GM19351 (cell line): Measurements from ENCODE around the gene KLHL3.

ENCODE experiments used
- ATAC-seq: cut with Tn5 transposase; IDR thresholded peaks from one replicate; pipeline ENCODE4 v1.9.1; 2021; ENCODE audit warnings: mild to moderate bottlenecking, moderate library complexity; ENCODE audit not compliant: unreplicated experiment

KLHL3 gene

DNA sequence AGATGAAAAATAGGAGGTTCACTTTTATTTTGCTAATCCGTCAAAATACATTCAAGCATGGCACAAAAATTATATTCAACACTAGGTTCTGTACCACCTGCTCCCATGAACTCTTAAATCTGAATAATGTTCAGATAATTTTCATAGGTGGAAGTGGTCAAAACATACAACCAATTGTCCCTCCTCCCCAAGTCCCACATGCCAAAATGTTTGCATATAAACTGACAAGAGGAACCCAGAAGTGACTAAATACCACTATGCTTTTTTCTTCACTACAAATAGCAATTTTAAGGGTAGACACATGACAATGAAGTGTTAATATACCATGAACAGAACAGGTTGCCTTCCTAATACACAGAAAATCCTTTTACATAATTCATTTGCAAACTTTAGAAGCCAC lies 14.5 kb upstream of the KLHL3 start:
- ATAC-seq, result no peak

- no peak for ATAC-seq
Measured at GRCh38 chr5:137747848-137748247, 12.0 kb upstream of the KLHL3 start.

DNA sequence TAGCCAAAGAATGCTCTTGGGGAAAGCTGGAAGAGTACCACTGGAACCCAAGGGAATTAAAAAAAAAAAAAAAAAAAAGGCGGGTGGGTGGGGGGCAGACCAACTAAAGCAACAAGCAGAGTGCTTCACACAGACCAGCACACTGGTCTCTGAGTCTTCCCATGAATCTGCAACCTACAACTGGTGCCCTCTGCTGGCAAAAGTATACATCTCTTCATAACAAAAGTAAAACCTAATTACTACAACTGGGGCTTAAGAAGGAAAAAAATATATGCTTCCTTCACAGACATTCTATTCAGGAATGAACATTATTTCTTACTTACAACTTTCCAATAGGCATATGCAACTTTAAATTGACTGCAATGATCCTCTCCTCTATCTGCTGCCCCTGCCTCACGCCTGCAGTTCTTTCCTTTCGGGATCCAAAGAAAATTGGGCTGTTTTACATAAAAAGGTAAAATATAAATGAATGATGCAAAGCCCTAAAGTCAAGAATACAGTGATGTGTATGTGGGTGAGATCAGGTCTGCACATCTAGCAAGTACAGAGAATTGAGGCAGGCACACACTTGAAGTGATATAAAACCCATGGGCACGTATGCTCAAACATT lies 7.2 kb upstream of the KLHL3 start:
- ATAC-seq, result peak; percentile 78

DNA sequence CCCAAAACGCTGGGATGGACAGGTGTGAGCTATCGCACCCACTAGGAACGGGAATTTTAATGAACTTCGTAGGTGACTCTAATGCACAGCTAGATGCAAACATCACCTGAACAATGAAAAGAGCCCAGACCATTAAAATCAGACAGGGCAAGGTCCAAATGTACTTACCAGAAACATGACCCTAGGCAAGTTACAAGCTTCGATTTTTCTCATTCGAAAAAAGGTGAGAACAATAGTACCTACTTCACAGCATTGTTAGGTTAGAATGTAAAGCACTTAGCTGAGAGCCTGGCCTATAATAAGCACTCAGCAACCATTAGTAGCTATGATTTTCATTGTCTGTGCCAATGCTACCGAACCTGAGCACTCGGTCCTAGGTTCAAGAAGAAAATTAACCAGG lies 5.8 kb upstream of the KLHL3 start:
- no peak for ATAC-seq

- no peak for ATAC-seq
Measured at GRCh38 chr5:137739737-137740136, 3.8 kb upstream of the KLHL3 start.

DNA sequence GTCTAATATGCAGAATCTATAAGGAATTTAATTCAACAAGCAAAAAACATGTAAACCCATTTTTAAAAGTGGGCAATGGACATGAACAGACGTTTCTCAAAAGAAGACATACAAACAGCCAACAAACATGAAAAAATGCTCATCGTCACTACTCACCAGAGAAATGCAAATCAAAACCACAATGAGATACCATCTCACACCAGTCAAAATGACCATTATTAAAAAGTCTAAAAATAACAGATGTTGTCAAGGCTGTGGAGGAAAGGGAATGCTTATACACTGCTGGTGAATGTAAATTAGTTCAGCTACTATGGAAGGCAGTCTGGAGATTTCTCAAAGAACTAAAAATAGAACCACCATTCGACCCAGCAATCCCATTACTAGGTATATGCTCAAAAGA lies 3.1 kb upstream of the KLHL3 start:
- no peak for ATAC-seq

GRCh38 chr5:137737349-137738131 lies 1.7 kb upstream of the KLHL3 start:
- no peak for ATAC-seq

DNA sequence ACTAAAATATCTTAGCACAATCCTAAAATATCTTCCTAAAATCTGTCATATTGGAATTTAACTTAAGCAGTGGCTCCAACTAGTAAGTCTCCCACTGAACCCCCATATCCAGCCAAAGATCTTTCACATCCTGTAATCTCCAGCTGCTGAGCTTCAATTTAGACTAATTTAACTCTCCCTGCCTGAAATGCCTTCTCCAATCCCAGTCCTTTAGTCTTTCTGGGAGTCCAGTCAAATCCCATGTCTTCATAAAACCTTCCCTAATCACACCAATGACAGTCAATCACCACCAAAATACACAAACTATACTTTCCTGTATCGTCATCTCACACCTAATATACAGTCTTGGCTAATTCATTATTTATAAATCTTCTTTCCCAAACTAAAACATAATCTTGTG lies 607 bp upstream of the KLHL3 start:
- no peak for ATAC-seq

DNA sequence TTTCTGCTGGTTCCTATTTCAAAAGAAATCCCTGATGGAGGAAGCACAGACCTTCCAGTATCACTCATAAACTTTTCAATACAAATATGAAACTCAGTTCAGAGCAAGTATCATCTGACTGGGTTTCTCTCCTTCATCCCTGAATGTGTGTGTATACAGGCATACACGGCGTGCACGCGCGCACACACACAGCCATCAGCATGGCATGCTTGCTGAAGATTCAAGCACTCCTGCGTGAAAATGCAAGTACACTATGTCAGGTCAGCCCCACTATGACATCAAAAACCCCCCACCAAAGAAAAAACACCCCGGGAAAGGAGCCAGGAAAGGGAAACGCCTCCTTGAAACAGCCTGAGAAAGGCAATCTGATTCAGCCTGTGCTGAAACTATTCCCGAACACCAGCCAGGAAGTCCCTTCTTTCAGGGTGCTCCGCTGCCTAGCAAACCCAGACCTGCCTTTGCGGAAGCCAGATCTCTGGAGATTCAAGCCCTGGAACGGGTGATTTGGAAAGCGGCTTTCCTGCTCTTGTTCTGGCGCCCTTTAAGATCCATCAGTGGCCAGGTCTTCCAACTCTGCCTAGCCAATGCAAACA lies 831 bp downstream of the KLHL3 start:
- ATAC-seq, result peak; percentile 3

DNA sequence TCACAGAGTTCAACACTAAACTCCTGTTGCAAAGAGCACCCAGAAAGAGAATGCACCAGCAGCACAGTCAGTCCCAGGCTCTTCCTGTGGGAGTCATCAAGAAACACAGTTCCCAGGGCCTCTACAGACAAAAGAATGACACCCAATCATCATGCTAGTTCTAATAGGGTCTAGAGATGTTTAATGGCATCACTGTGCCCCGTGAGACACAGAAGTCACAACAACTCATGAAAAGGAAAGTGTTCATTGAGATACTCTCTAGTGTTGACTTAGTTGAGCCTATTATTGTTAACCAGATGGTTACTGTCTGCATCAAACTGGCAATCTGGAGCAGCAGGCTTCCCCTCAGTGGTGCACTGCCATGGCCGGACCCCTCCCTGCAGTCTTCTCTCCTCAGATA lies 1.6 kb downstream of the KLHL3 start:
- ATAC-seq, result no peak

DNA sequence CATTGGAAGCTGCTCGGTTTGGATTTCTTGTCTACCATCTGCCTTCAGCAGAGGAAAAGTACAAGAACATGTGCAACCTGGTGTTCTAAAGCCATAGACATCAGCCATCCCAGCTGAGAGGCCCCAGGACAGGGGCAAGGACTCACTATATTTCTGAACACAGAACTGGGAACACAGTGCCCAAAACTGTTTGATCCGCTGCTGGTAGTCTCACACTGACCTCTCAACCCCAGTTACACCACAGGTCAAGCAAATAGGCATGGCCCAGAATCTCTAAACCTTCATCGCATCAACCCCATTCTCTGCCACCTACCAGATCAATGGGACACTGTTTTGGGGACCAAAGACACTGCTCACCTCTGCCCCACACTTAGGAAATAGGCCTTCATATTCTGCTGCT lies 2.0 kb downstream of the KLHL3 start:
- ATAC-seq, result no peak

GRCh38 chr5:137733006-137733405 lies 2.9 kb downstream of the KLHL3 start:
- ATAC-seq, result no peak

- ATAC-seq, result no peak
Measured at GRCh38 chr5:137731176-137731575, 4.7 kb downstream of the KLHL3 start.

GRCh38 chr5:137730336-137730735 lies 5.6 kb downstream of the KLHL3 start:
- no peak for ATAC-seq

DNA sequence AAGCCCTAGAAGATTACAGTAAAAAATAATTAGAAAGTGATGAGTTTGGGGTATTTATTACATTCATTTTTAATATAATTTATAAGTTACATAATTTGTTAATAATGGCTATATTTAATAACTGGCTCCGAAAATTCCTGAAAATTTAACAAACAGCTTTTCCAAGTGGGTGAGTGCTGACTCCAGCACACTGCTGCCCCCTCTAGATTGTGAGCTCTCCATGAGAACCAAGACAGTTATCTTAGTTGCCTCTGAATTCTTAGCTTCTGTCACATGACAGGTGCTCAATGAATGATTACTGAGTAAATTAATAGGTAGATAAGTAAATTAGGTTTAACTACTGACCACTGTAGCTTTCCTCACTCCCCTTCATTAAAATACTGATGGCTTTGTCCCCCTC lies 7.8 kb downstream of the KLHL3 start:
- ATAC-seq, result no peak

- no peak for ATAC-seq
Measured at GRCh38 chr5:137727623-137728022, 8.3 kb downstream of the KLHL3 start.

- ATAC-seq, result no peak
Measured at GRCh38 chr5:137724251-137724650, 11.6 kb downstream of the KLHL3 start.

- no peak for ATAC-seq
Measured at GRCh38 chr5:137718611-137719010, 17.3 kb downstream of the KLHL3 start.

DNA sequence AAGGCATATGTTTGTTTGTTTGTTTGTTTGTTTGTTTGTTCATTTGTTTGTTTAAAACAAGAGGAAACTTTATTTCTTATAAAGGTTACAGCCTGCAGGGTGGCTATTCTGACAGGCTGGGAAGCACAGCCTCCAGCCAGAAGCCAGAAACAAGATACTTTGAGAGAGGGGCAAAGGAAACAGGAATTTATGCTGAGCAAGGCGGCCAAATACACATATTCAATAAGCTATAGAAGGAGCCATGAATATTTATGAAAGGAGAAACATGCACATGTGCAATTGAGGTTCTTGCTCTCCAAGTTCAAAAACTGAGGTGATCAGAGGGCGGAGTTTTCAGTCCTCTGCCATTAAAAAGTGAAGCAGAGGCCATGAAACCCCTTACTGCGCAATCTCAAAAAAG lies 19.6 kb downstream of the KLHL3 start:
- no peak for ATAC-seq

DNA sequence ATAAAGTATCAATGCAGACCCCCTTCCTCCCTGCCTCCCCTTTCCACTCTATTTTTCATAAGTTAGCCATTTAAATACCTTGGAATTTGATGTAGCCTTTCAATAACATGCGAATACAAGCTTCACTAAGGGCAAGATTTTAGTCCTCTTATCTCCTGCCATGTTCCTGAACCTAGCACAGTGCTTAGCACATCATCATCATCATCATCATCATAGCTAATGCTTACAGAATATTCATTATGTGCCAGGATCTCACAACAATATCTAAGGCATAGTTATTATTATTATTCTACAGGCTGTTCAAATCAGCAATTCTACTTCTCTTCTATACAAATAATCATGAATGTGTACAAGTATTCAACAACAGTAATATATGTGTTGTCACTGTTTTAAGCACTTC lies 20.4 kb downstream of the KLHL3 start:
- no peak for ATAC-seq

DNA sequence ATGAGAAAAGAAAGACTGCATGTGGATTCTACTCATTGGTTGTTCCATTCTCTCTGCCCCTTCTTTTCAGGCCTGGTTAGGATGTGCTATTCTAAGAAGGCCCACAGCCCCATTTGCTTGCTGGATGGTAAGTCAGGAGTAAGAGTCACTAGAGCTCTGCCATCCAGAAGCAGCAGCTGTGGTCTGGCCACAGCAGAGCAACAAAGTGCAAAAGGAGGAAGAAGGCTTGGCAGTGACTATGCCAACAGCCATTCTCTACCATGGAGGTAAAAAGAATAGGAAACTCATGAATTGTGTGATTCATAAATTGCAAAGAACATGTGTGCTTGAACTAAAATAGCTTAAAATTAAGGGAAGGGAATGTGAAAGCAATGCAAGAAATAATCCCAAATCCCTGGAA lies 20.9 kb downstream of the KLHL3 start:
- no peak for ATAC-seq

GRCh38 chr5:137714494-137714893 lies 21.4 kb downstream of the KLHL3 start:
- ATAC-seq, result no peak
